ENCODE measurements around the gene TIMM29. TPM values are rescaled to one million over a fixed set of nuclear protein-coding genes. Genes with fewer than 3 reads are reported as not detected.

Gene TIMM29
- total RNA-seq, 2 donors from 2014 or later, result 20.0 to 26.8 TPM

DNA sequence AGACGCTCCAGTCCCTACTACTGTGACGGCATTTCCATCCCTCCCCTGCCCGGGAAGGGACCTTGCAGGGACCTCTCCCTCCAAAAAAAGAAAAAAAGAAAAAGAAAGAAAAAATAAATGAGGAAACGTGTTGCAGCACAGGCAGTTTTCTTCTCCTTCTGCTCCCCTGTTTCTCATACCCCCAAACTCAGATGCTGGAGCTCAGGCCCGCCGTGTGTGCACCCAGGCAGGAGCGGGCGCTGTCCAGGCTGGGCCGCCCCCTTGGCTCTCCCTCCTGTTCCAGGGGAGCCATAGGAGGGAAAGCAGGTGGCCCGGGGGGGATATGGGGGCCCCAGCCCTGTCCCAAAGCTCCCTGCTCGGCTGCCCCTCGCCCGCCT is 6.0 kb upstream of the TIMM29 start:
- Mint-ChIP-seq H3K4me3 (no peak overlapping the region), H3K36me3 (ENCODE audit: low read depth) (peaks cover 41% of the 10 kb centered on the region), H3K4me1 (no peaks in the 10 kb centered on the region), H3K27ac (no peak overlapping the region), H3K27me3 (ENCODE audit: insufficient read depth) (no peaks in the 10 kb centered on the region), H3K9me3 (no peaks in the 10 kb centered on the region)
- Histone ChIP-seq H3K4me1 (ENCODE audit: control insufficient read depth, insufficient read depth, low read length) (no peaks in the 10 kb centered on the region), H3K36me3 (ENCODE audit: control insufficient read depth, insufficient read depth, low read length) (peaks cover 22% of the 10 kb centered on the region), H3K4me3 (ENCODE audit: low read length) (no peak overlapping the region), H3K9me3 (ENCODE audit: control insufficient read depth, low read length) (no peaks in the 10 kb centered on the region), H3K27me3 (ENCODE audit: control insufficient read depth, insufficient read depth, low read length, poor library complexity, severe bottlenecking) (no peaks in the 10 kb centered on the region), H3K9ac (ENCODE audit: extremely low read depth, low read length, poor library complexity, severe bottlenecking) (no peak overlapping the region), H3K27ac (ENCODE audit: low read depth, low read length) (peak overlapping the region; percentile 6)
- no peak for DNase-seq
- TF ChIP-seq, protein P1, sequence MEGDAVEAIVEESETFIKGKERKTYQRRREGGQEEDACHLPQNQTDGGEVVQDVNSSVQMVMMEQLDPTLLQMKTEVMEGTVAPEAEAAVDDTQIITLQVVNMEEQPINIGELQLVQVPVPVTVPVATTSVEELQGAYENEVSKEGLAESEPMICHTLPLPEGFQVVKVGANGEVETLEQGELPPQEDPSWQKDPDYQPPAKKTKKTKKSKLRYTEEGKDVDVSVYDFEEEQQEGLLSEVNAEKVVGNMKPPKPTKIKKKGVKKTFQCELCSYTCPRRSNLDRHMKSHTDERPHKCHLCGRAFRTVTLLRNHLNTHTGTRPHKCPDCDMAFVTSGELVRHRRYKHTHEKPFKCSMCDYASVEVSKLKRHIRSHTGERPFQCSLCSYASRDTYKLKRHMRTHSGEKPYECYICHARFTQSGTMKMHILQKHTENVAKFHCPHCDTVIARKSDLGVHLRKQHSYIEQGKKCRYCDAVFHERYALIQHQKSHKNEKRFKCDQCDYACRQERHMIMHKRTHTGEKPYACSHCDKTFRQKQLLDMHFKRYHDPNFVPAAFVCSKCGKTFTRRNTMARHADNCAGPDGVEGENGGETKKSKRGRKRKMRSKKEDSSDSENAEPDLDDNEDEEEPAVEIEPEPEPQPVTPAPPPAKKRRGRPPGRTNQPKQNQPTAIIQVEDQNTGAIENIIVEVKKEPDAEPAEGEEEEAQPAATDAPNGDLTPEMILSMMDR (conservative IDR thresholded peaks at IDR 0.05), result no peak
- WGBS, 2 experiments (ENCODE audit: insufficient coverage in 1 of 2, insufficient read length in 1 of 2), result 87 to 93% methylated on average over 4 to 13 of the region's 13 CpGs

DNA sequence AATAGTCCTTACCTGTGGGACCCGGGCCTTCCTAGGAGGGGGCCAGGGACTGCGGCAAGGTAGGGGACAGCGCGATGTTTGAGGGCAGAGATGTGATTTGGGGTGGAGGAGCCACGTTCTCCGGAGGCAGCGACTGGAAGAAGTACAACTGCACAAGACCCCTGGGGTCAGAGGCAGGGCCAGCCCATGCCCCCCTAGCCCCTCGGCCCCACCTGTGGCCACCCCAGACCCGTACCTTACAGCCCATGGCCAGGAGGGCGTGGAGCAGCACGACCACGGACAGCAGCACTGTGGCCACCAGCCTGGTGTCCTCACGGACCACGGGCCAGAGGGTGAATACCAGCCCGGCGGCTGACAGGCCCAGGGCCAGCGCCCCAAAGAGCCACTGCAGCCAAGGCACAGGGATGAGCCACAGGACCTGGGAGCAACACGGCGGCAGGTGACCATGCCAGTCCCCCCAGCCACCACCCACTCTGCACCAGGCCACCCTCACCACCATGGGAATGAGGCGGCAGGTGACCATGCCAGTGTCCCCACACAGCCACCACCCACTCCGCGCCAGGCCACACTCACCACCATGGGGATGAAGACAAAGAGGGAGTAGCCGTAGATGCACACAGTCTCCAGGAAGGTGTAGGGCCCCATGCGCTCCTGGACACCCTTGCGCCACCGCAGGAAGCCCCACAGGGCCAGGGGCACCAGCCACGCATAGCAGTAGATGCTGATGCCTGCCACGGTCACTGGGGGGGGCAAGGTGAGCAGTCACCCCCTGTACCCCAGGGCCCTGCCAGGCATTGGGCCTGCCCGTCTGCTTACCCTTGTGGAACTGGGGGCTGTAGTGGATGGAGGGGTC is 5.1 kb upstream of the TIMM29 start:
- Mint-ChIP-seq H3K27ac (no peak overlapping the region), H3K36me3 (ENCODE audit: low read depth) (peaks cover 35% of the 10 kb centered on the region), H3K4me3 (no peak overlapping the region), H3K27me3 (ENCODE audit: insufficient read depth) (no peaks in the 10 kb centered on the region), H3K4me1 (no peaks in the 10 kb centered on the region), H3K9me3 (no peaks in the 10 kb centered on the region)
- DNase-seq, result no peak
- WGBS, 2 experiments (ENCODE audit: insufficient coverage in 1 of 2, insufficient read length in 1 of 2), result 96 to 98% methylated on average over 17 to 29 of the region's 29 CpGs
- H3K4me3 ChIP-seq (ENCODE audit: low read length), result no peak overlapping the region
- TF ChIP-seq, protein P1 (conservative IDR thresholded peaks at IDR 0.05), result no peak
- H3K27me3 ChIP-seq (ENCODE audit: control insufficient read depth, insufficient read depth, low read length, poor library complexity, severe bottlenecking), result no peaks in the 10 kb centered on the region
- H3K9ac ChIP-seq (ENCODE audit: extremely low read depth, low read length, poor library complexity, severe bottlenecking), result no peak overlapping the region
- H3K27ac ChIP-seq (ENCODE audit: low read depth, low read length), result no peak overlapping the region
- H3K9me3 ChIP-seq (ENCODE audit: control insufficient read depth, low read length), result no peaks in the 10 kb centered on the region
- no peaks in the 10 kb centered on the region for H3K4me1 ChIP-seq (ENCODE audit: control insufficient read depth, insufficient read depth, low read length)
- peaks cover 22% of the 10 kb centered on the region for H3K36me3 ChIP-seq (ENCODE audit: control insufficient read depth, insufficient read depth, low read length)

DNA sequence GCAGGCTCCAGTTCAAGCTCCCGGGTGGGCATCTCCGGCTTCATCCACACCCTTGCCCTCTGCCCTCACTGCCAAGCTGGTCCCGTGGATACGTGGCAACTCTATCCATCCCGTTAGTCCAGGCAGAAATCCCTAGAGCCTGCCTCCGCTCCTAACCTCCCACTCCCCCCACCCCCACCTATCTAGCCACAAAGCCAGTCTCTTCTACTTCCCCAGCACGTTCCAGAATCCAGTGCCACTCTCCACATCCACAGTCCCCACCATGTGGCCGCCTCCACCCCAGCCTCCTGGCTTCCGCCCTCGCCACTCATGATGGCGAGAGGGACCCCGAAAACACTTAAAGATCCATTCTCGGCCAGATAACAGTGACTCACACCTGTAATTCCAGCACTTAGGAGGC is 4.0 kb upstream of the TIMM29 start:
- no peaks in the 10 kb centered on the region for H3K27me3 Mint-ChIP-seq (ENCODE audit: insufficient read depth)
- no peak overlapping the region for H3K27ac ChIP-seq (ENCODE audit: low read depth, low read length)
- DNase-seq, result no peak
- WGBS, 2 experiments (ENCODE audit: insufficient coverage in 1 of 2, insufficient read length in 1 of 2), result 93 to 98% methylated on average over 12 to 13 of the region's 13 CpGs
- H3K4me3 ChIP-seq (ENCODE audit: low read length), result no peak overlapping the region
- no peak overlapping the region for H3K9ac ChIP-seq (ENCODE audit: extremely low read depth, low read length, poor library complexity, severe bottlenecking)
- H3K4me1 Mint-ChIP-seq, result no peaks in the 10 kb centered on the region
- H3K27ac Mint-ChIP-seq, result no peak overlapping the region
- TF ChIP-seq, protein P1 (conservative IDR thresholded peaks at IDR 0.05), result no peak
- H3K9me3 ChIP-seq (ENCODE audit: control insufficient read depth, low read length), result no peaks in the 10 kb centered on the region
- peaks cover 1% of the 10 kb centered on the region for H3K4me1 ChIP-seq (ENCODE audit: control insufficient read depth, insufficient read depth, low read length)
- no peak overlapping the region for H3K4me3 Mint-ChIP-seq
- no peaks in the 10 kb centered on the region for H3K9me3 Mint-ChIP-seq
- H3K36me3 Mint-ChIP-seq (ENCODE audit: low read depth), result peaks cover 28% of the 10 kb centered on the region
- peaks cover 22% of the 10 kb centered on the region for H3K36me3 ChIP-seq (ENCODE audit: control insufficient read depth, insufficient read depth, low read length)
- H3K27me3 ChIP-seq (ENCODE audit: control insufficient read depth, insufficient read depth, low read length, poor library complexity, severe bottlenecking), result no peaks in the 10 kb centered on the region

All from endodermal cell (in vitro differentiated cells).